KMS-11 (cell line): Measurements from ENCODE around the gene ATXN7L1.

Source experiments
- H2AFZ ChIP-seq: fragments of 200-600 bp; sonication (generic); 2 replicates; pipeline ENCODE4 v1.6.1; 2016; ENCODE audit warnings: antibody characterized with exemption, mixed run types, low read depth
- H3K27ac ChIP-seq: fragments of 200-600 bp; sonication (generic); 2 replicates; pipeline ENCODE4 v1.6.1; 2016; ENCODE audit warnings: mild to moderate bottlenecking, mixed run types
- H3K27me3 ChIP-seq: fragments of 200-600 bp; sonication (generic); 2 replicates; pipeline ENCODE4 v1.6.1; 2017; ENCODE audit warnings: mild to moderate bottlenecking, low read depth, mixed run types, moderate library complexity; ENCODE audit not compliant: insufficient read depth
- H3K36me3 ChIP-seq: fragments of 200-600 bp; sonication (generic); 2 replicates; pipeline ENCODE4 v1.6.1; 2017; ENCODE audit warnings: mild to moderate bottlenecking, mixed run types; ENCODE audit not compliant: insufficient read depth
- H3K4me1 ChIP-seq: fragments of 200-600 bp; sonication (generic); 2 replicates; pipeline ENCODE4 v1.6.1; 2016; ENCODE audit warnings: mild to moderate bottlenecking, low read depth, mixed run types; ENCODE audit not compliant: poor library complexity, severe bottlenecking
- H3K4me2 ChIP-seq: fragments of 200-600 bp; sonication (generic); 2 replicates; pipeline ENCODE4 v1.7.0; 2016; ENCODE audit warnings: mild to moderate bottlenecking, mixed run types
- H3K4me3 ChIP-seq: fragments of 200-600 bp; sonication (generic); IDR thresholded peaks from 2 replicates; pipeline ENCODE4 v1.6.1; 2017; ENCODE audit warnings: low read depth, low read length, mixed read lengths; ENCODE audit not compliant: insufficient read depth
- H3K79me2 ChIP-seq: fragments of 200-600 bp; sonication (generic); 2 replicates; pipeline ENCODE4 v1.6.1; 2016; ENCODE audit warnings: low read depth, mixed run types; ENCODE audit not compliant: insufficient read depth
- H3K9ac ChIP-seq: fragments of 200-600 bp; sonication (generic); 2 replicates; pipeline ENCODE4 v1.6.1; 2016; ENCODE audit warnings: mild to moderate bottlenecking, mixed run types
- H4K20me1 ChIP-seq: fragments of 200-600 bp; sonication (generic); 2 replicates; pipeline ENCODE4 v1.6.1; 2016; ENCODE audit warnings: mild to moderate bottlenecking, mixed run types; ENCODE audit not compliant: insufficient read depth
- CTCF ChIP-seq: fragments of 200-600 bp; sonication (generic); conservative IDR thresholded peaks from 2 replicates; pipeline ENCODE4 v1.6.1; 2017; ENCODE audit warnings: low read depth, mild to moderate bottlenecking, antibody characterized with exemption, low read length, moderate library complexity, mixed read lengths

ATXN7L1 gene

GRCh38 chr7:105768898-105769507, 107.4 kb downstream of the ATXN7L1 start:
- Histone ChIP-seq H3K27ac (no peak overlapping the region), H3K9ac (no peak overlapping the region), H3K36me3 (no peaks in the 10 kb centered on the region), H2AFZ (no peak overlapping the region), H3K79me2 (no peaks in the 10 kb centered on the region), H3K4me1 (no peaks in the 10 kb centered on the region), H3K4me2 (no peak overlapping the region), H3K27me3 (no peaks in the 10 kb centered on the region), H3K4me3 (no peak overlapping the region), H4K20me1 (no peaks in the 10 kb centered on the region)
- TF ChIP-seq CTCF = no peak

GRCh38 chr7:105768117-105768516, 108.3 kb downstream of the ATXN7L1 start:
- no peak overlapping the region for H3K4me2 ChIP-seq
- no peak overlapping the region for H3K4me3 ChIP-seq
- no peaks in the 10 kb centered on the region for H3K4me1 ChIP-seq
- H2AFZ ChIP-seq = no peak overlapping the region
- no peaks in the 10 kb centered on the region for H4K20me1 ChIP-seq
- no peak overlapping the region for H3K27ac ChIP-seq
- no peaks in the 10 kb centered on the region for H3K27me3 ChIP-seq
- H3K36me3 ChIP-seq = no peaks in the 10 kb centered on the region
- no peak overlapping the region for H3K9ac ChIP-seq
- TF ChIP-seq CTCF = no peak
- H3K79me2 ChIP-seq = no peaks in the 10 kb centered on the region

- H4K20me1 ChIP-seq = no peaks in the 10 kb centered on the region
- no peak overlapping the region for H3K27ac ChIP-seq
- H3K4me1 ChIP-seq = no peaks in the 10 kb centered on the region
- no peaks in the 10 kb centered on the region for H3K27me3 ChIP-seq
- H3K4me2 ChIP-seq = no peak overlapping the region
- TF ChIP-seq CTCF = no peak
- H3K36me3 ChIP-seq = no peaks in the 10 kb centered on the region
- no peaks in the 10 kb centered on the region for H3K79me2 ChIP-seq
- H3K9ac ChIP-seq = no peak overlapping the region
- no peak overlapping the region for H2AFZ ChIP-seq
- H3K4me3 ChIP-seq = no peak overlapping the region
These were observed 109.9 kb downstream of the ATXN7L1 start for GRCh38 chr7:105766421-105767073.

- no peak overlapping the region for H3K4me3 ChIP-seq
- H4K20me1 ChIP-seq = no peaks in the 10 kb centered on the region
- no peak for TF ChIP-seq CTCF
- no peaks in the 10 kb centered on the region for H3K79me2 ChIP-seq
- no peak overlapping the region for H2AFZ ChIP-seq
- no peaks in the 10 kb centered on the region for H3K36me3 ChIP-seq
- no peaks in the 10 kb centered on the region for H3K4me1 ChIP-seq
- H3K27me3 ChIP-seq = no peaks in the 10 kb centered on the region
- no peak overlapping the region for H3K4me2 ChIP-seq
- H3K27ac ChIP-seq = no peak overlapping the region
- no peak overlapping the region for H3K9ac ChIP-seq
These were observed 110.6 kb downstream of the ATXN7L1 start for GRCh38 chr7:105765846-105766245.
